DND-41 (cell line): ENCODE results near the gene SHCBP1.

Experiments used
- ATAC-seq: fragments of 200-7000 bp; cut with Tn5 transposase; 3 replicates; pipeline ENCODE4 v1.9.1; 2021; ENCODE audit warnings: low read depth; ENCODE audit not compliant: insufficient read depth
- DNase-seq: peaks from one replicate; pipeline ENCODE4 v3.0.0-alpha.2; 2020
- H2AFZ ChIP-seq: 2 replicates; pipeline ENCODE4 v1.6.0; 2012; ENCODE audit warnings: low read depth, low read length
- H3K27ac ChIP-seq: 2 replicates; pipeline ENCODE4 v1.5.1; 2012; ENCODE audit warnings: low read length, inconsistent platforms
- H3K27me3 ChIP-seq: fragments of 200-600 bp; sonication (generic); 2 replicates; pipeline ENCODE4 v1.6.0; 2012; ENCODE audit warnings: low read length, mild to moderate bottlenecking, inconsistent platforms; ENCODE audit not compliant: insufficient read depth, poor library complexity
- H3K36me3 ChIP-seq: 2 replicates; pipeline ENCODE4 v1.5.1; 2012; ENCODE audit warnings: low read length, inconsistent platforms; ENCODE audit not compliant: insufficient read depth
- H3K4me1 ChIP-seq: 2 replicates; pipeline ENCODE4 v1.5.1; 2012; ENCODE audit warnings: mild to moderate bottlenecking, low read length; ENCODE audit not compliant: insufficient read depth
- H3K4me2 ChIP-seq: 2 replicates; pipeline ENCODE4 v1.6.0; 2012; ENCODE audit warnings: mild to moderate bottlenecking, moderate library complexity, low read length, inconsistent platforms; ENCODE audit not compliant: insufficient read depth
- H3K4me3 ChIP-seq, 2 experiments: fragments of 200-600 bp in 1 of 2; shearing (Covaris generic) in 1 of 2; 2 replicates each; pipeline ENCODE4 v1.5.1; 2012 to 2016; ENCODE audit warnings: inconsistent platforms in 2 of 2, low read length in 2 of 2, mild to moderate bottlenecking in 2 of 2, low read depth in 1 of 2, moderate library complexity in 1 of 2
- H3K79me2 ChIP-seq: 2 replicates; pipeline ENCODE4 v1.6.0; 2012; ENCODE audit warnings: low read length, inconsistent platforms; ENCODE audit not compliant: insufficient read depth
- H3K9ac ChIP-seq: 2 replicates; pipeline ENCODE4 v1.6.0; 2012; ENCODE audit warnings: low read depth, mild to moderate bottlenecking, inconsistent platforms, low read length, moderate library complexity
- H3K9me3 ChIP-seq: 2 replicates; pipeline ENCODE4 v1.5.1; 2012; ENCODE audit warnings: low read length, moderate library complexity, mild to moderate bottlenecking, inconsistent platforms; ENCODE audit not compliant: insufficient read depth, severe bottlenecking
- H4K20me1 ChIP-seq: 2 replicates; pipeline ENCODE4 v1.6.0; 2012; ENCODE audit warnings: low read length; ENCODE audit not compliant: insufficient read depth
- CTCF ChIP-seq: IDR thresholded peaks from 2 replicates; pipeline ENCODE4 v1.5.1; 2012; ENCODE audit warnings: borderline replicate concordance, low read length, moderate library complexity, mild to moderate bottlenecking; ENCODE audit not compliant: poor library complexity, severe bottlenecking; ENCODE audit errors: extremely low read depth
- EZH2 ChIP-seq: IDR thresholded peaks from 3 replicates; pipeline ENCODE4 v1.6.1; 2012; ENCODE audit warnings: borderline replicate concordance, low read depth, mild to moderate bottlenecking, moderate library complexity, low read length, inconsistent platforms; ENCODE audit not compliant: severe bottlenecking

Gene SHCBP1

DNA sequence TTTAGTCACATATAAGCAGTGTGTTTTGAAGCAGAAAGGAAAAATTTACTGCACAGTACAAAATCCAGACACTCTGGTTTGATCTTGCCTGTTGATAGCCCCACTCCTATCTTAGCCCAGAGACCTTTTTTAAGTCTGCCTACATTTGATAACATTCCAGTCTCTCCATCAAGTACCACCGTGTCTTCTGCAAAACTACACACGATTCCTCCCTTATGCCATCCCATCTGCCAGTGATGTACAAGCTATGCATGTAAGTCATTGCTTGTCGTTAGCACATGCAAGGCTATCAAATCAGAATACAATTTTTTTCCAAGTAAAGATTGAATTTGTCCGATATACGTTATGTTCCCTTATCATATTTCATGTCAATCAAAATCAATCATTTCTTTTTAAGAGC is 14.9 kb downstream of the SHCBP1 start:
- TF ChIP-seq EZH2 (no peak), CTCF (no peak)
- no peak overlapping the region for H2AFZ ChIP-seq
- H3K9me3 ChIP-seq, result no peaks in the 10 kb centered on the region
- DNase-seq (no peak), ATAC-seq (no peak)
- no peak overlapping the region for H3K9ac ChIP-seq
- no peak overlapping the region for H3K4me3 ChIP-seq
- no peak overlapping the region for H3K27ac ChIP-seq
- H3K36me3 ChIP-seq, result peaks cover 87% of the 10 kb centered on the region
- H3K27me3 ChIP-seq, result no peaks in the 10 kb centered on the region
- peaks cover 8% of the 10 kb centered on the region for H3K79me2 ChIP-seq
- no peaks in the 10 kb centered on the region for H4K20me1 ChIP-seq
- no peak overlapping the region for H3K4me2 ChIP-seq
- no peaks in the 10 kb centered on the region for H3K4me1 ChIP-seq

GRCh38 chr16:46591257-46591656 is 29.9 kb downstream of the SHCBP1 start:
- H3K36me3 ChIP-seq, result peaks cover 58% of the 10 kb centered on the region
- H3K27me3 ChIP-seq, result no peaks in the 10 kb centered on the region
- H3K4me1 ChIP-seq, result no peaks in the 10 kb centered on the region
- ATAC-seq (no peak), DNase-seq (no peak)
- no peaks in the 10 kb centered on the region for H4K20me1 ChIP-seq
- H3K9ac ChIP-seq, result no peak overlapping the region
- no peak overlapping the region for H3K4me3 ChIP-seq
- H3K79me2 ChIP-seq, result peaks cover 57% of the 10 kb centered on the region
- H3K4me2 ChIP-seq, result no peak overlapping the region
- TF ChIP-seq EZH2 (no peak), CTCF (no peak)
- peaks cover 11% of the 10 kb centered on the region for H3K9me3 ChIP-seq
- H2AFZ ChIP-seq, result no peak overlapping the region
- no peak overlapping the region for H3K27ac ChIP-seq

- TF ChIP-seq EZH2 (no peak), CTCF (no peak)
- Histone ChIP-seq H3K79me2 (peaks cover 38% of the 10 kb centered on the region), H3K27ac (no peak overlapping the region), H4K20me1 (no peaks in the 10 kb centered on the region; the same call in 1 of the 2 replicates), H3K4me2 (no peak overlapping the region), H3K4me3 (no peak overlapping the region), H3K27me3 (no peaks in the 10 kb centered on the region), H2AFZ (no peak overlapping the region), H3K9ac (no peak overlapping the region), H3K9me3 (peaks cover 11% of the 10 kb centered on the region), H3K4me1 (no peaks in the 10 kb centered on the region), H3K36me3 (peaks cover 67% of the 10 kb centered on the region)
- ATAC-seq (no peak), DNase-seq (no peak)
Observed at GRCh38 chr16:46586011-46586577, 35.1 kb downstream of the SHCBP1 start.
